GM12878 (cell line): ENCODE data around the gene TNFAIP8L3. TPM values are rescaled to one million over a fixed set of nuclear protein-coding genes. Genes with fewer than 3 reads are reported as not detected.

ENCODE experiments used
- ATAC-seq: fragments of 200-7000 bp; cut with Tn5 transposase; 3 replicates; pipeline ENCODE4 v1.9.1; 2020; ENCODE audit warnings: mild to moderate bottlenecking, moderate library complexity
- BruUV-seq: library from RNA; stranded (reverse); fragments of 400-500 nt; replicated peaks from 2 replicates; lab custom pipeline; 2021; lab: Mats Ljungman, UMichigan
- CTCF ChIA-PET: fragments of 300-600 bp; sonication (Branson Sonifier 250); formaldehyde crosslinking; extraction: SDS; loops from one replicate; lab custom pipeline; 2021; ENCODE audit warnings: inconsistent platforms; lab: Yijun Ruan, JAX
- POLR2A ChIA-PET: fragments of 350-600 bp; formaldehyde crosslinking; extraction: SDS; loops from one replicate; lab custom pipeline; 2021; ENCODE audit warnings: inconsistent platforms; lab: Charles Lee
- RAD21 ChIA-PET: fragments of 300-600 bp; sonication (Branson Sonifier 250); formaldehyde crosslinking; loops from one replicate; lab custom pipeline; 2023; ENCODE audit warnings: antibody characterized with exemption; ENCODE audit not compliant: unreplicated experiment; lab: Charles Lee
- SMC1A ChIA-PET: fragments of 300-600 bp; sonication (Branson Sonifier 250); formaldehyde crosslinking; loops from one replicate; lab custom pipeline; 2023; ENCODE audit not compliant: unreplicated experiment, uncharacterized antibody; lab: Charles Lee
- DNase-seq: peaks from one replicate; pipeline ENCODE4 v3.0.0-alpha.2; 2011; ENCODE audit warnings: low read depth, low spot score
- FAIRE-seq: peaks from 3 replicates; lab custom pipeline; 2011; peaks lifted over from hg19 to GRCh38; lab: Jason Lieb, UNC
- H2AFZ ChIP-seq: 2 replicates; pipeline ENCODE4 v1.6.0; 2011; ENCODE audit warnings: low read depth, low read length, control low read depth; ENCODE audit not compliant: control insufficient read depth
- H3K27ac ChIP-seq: 2 replicates; pipeline ENCODE4 v1.5.1; 2011; ENCODE audit warnings: control low read depth; ENCODE audit not compliant: control insufficient read depth, insufficient read depth
- H3K27me3 ChIP-seq, 2 experiments: replicated peaks in 1 of 2; 2 replicates each; pipeline versions ENCODE4 v1.6.0 to v1.6.1; 2011; ENCODE audit warnings: low read length in 1 of 2; ENCODE audit not compliant: control insufficient read depth in 2 of 2, insufficient read depth in 2 of 2
- H3K36me3 ChIP-seq, 2 experiments: 2 replicates each; pipeline ENCODE4 v1.5.1; 2011; ENCODE audit warnings: low read length in 1 of 2; ENCODE audit not compliant: control insufficient read depth in 2 of 2, insufficient read depth in 2 of 2
- H3K4me1 ChIP-seq: 2 replicates; pipeline ENCODE4 v1.6.1; 2011; ENCODE audit warnings: mild to moderate bottlenecking, low read length, moderate library complexity, mixed read lengths; ENCODE audit not compliant: control insufficient read depth, insufficient read depth
- H3K4me2 ChIP-seq: 2 replicates; pipeline ENCODE4 v1.6.0; 2011; ENCODE audit warnings: control low read depth; ENCODE audit not compliant: control insufficient read depth, insufficient read depth
- H3K4me3 ChIP-seq: fragments of 200-600 bp; sonication (generic); 2 replicates; pipeline ENCODE4 v1.5.1; 2016
- H3K79me2 ChIP-seq: 2 replicates; pipeline ENCODE4 v1.6.0; 2011; ENCODE audit warnings: low read length; ENCODE audit not compliant: control insufficient read depth, insufficient read depth
- H3K9ac ChIP-seq: 2 replicates; pipeline ENCODE4 v1.8.0; 2011; ENCODE audit warnings: low read length, control low read depth, mixed read lengths; ENCODE audit not compliant: control insufficient read depth, insufficient read depth
- H3K9me3 ChIP-seq: replicated peaks from 3 replicates; pipeline ENCODE4 v1.5.1; 2011; ENCODE audit warnings: mild to moderate bottlenecking, low read length; ENCODE audit not compliant: control insufficient read depth, insufficient read depth
- H4K20me1 ChIP-seq: 2 replicates; pipeline ENCODE4 v1.6.0; 2011; ENCODE audit not compliant: control insufficient read depth, insufficient read depth
- CHD4 ChIP-seq: fragments of 200-600 bp; sonication (generic); IDR thresholded peaks from 2 replicates; pipeline ENCODE4 v1.6.1; 2016; ENCODE audit warnings: mild to moderate bottlenecking
- FOS ChIP-seq: IDR thresholded peaks from 3 replicates; pipeline ENCODE4 v1.6.1; 2011; ENCODE audit warnings: borderline replicate concordance; ENCODE audit not compliant: insufficient read length; ENCODE audit errors: extremely low read depth
- NFIC ChIP-seq: IDR thresholded peaks from 2 replicates; pipeline ENCODE4 v1.6.1; 2012; ENCODE audit warnings: low read depth, mild to moderate bottlenecking, inconsistent platforms, low read length, moderate library complexity
- NKRF ChIP-seq: fragments of 450-650 bp; conservative IDR thresholded peaks from 2 replicates; pipeline ENCODE4 v1.6.1; 2017; ENCODE audit warnings: mild to moderate bottlenecking, moderate library complexity
- POU2F2 ChIP-seq: IDR thresholded peaks from 3 replicates; pipeline ENCODE4 v1.6.1; 2011; ENCODE audit warnings: low read depth, mild to moderate bottlenecking, low read length, borderline replicate concordance
- RAD21 ChIP-seq: IDR thresholded peaks from 2 replicates; pipeline ENCODE4 v1.6.1; 2011; ENCODE audit warnings: mild to moderate bottlenecking, low read depth, low read length, moderate library complexity; ENCODE audit not compliant: insufficient read depth
- SREBF2 ChIP-seq: IDR thresholded peaks from 2 replicates; pipeline ENCODE4 v1.6.1; 2012; ENCODE audit warnings: mild to moderate bottlenecking, low read length
- WGBS: methylation state at CpG from one replicate; pipeline ENCODE4 v1.1.6; 2016; ENCODE audit warnings: low lambda C conversion rate; ENCODE audit not compliant: insufficient replicate concordance, insufficient coverage; ENCODE audit errors: missing lambda C conversion rate; 5-methylcytosine and 5-hydroxymethylcytosine counted together
- in situ Hi-C: fragments of 300-500 bp; cut with MboI; formaldehyde crosslinking; loops from 9 replicates; pipeline ENCODE4 v1.14.3; 2018; ENCODE audit warnings: mixed read lengths
- intact Hi-C: fragments of 100-400 bp; cut with micrococcal nuclease; formaldehyde crosslinking; loops from one replicate; pipeline ENCODE4 v1.14.2; 2022; ENCODE audit not compliant: unreplicated experiment
- polyA plus RNA-seq, 11 experiments: library from polyadenylated mRNA; depleted of rRNA in 4 of 11; unstranded in 6 of 11; stranded (reverse) in 5 of 11; fragments of >200 nt; fragmentation: Nextera tagmentation in 4 of 11; fragmentation: Illumina TruSeq in 1 of 11; extraction: Ambion mirVana in 4 of 11; extraction: Trizol in 1 of 11; gene quantifications; 1 replicate in 1 of 11; 2 replicates in 10 of 11; pipeline versions ENCODE4 v1.2.1 to v1.2.3, GENCODE V29; 2011 to 2016; ENCODE audit warnings: inconsistent platforms in 2 of 11, missing spikeins in 2 of 11, low read depth in 1 of 11
- total RNA-seq, 4 experiments: library from RNA; depleted of rRNA in 3 of 4; stranded (reverse); fragments of >200 nt in 3 of 4; fragmentation: Illumina TruSeq in 1 of 4; extraction: Trizol in 1 of 4; gene quantifications; 2 replicates each; pipeline versions ENCODE4 v1.2.1 to v1.2.3, GENCODE V29; 2013 to 2021

The TNFAIP8L3 gene
- total and polyA plus RNA-seq, 10 of the 15 experiments (the other 5 are each of a cell fraction or from before 2014, with no cell fraction given): 0.22 TPM; not detected in 9

- RAD21 ChIA-PET: no interaction called here
- H2AFZ ChIP-seq: no peak overlapping the region
- no peak for TF ChIP-seq FOS
- FAIRE-seq (no peak), ATAC-seq (no peak), DNase-seq (no peak)
- H3K27ac ChIP-seq: no peak overlapping the region
- POLR2A ChIA-PET: no interaction called here
- BruUV-seq: no TSS peak
- H3K4me3 ChIP-seq: no peak overlapping the region
- CTCF ChIA-PET: no interaction called here
- WGBS: 75% methylated on average over 6 of the region's 6 CpGs
- no peaks in the 10 kb centered on the region for H3K4me1 ChIP-seq
- H3K36me3 ChIP-seq: no peaks in the 10 kb centered on the region
- SMC1A ChIA-PET: no interaction called here
- no peaks in the 10 kb centered on the region for H3K27me3 ChIP-seq
- no peaks in the 10 kb centered on the region for H4K20me1 ChIP-seq
- no peak overlapping the region for H3K4me2 ChIP-seq
- intact Hi-C loops (no loop called here), in situ Hi-C loops (no loop called here)
- no peak overlapping the region for H3K9ac ChIP-seq
- H3K79me2 ChIP-seq: no peaks in the 10 kb centered on the region
- no peaks in the 10 kb centered on the region; the same call in 2 of the 3 replicates for H3K9me3 ChIP-seq
Observed at GRCh38 chr15:51030649-51031316, 63.9 kb downstream of the TNFAIP8L3 start.

- ChIA-PET POLR2A (no interaction called here), CTCF (interaction anchor here (0.7 kb wide), 1 partner anchor 36 kb away, joined by 7 read pairs; no protein-coding TSS in a partner anchor), SMC1A (no interaction called here), RAD21 (no interaction called here)
- in situ Hi-C loops (no loop called here), intact Hi-C loops (no loop called here)
- H3K9ac ChIP-seq: no peak overlapping the region
- H3K9me3 ChIP-seq: no peaks in the 10 kb centered on the region
- H2AFZ ChIP-seq: no peak overlapping the region
- no peak for TF ChIP-seq RAD21
- TF ChIP-seq POU2F2: no peak
- no peak for TF ChIP-seq NKRF
- no peak for TF ChIP-seq SREBF2
- TF ChIP-seq NFIC: no peak
- TF ChIP-seq CHD4: no peak
- H4K20me1 ChIP-seq: no peaks in the 10 kb centered on the region
- no peak for ATAC-seq
- WGBS: 81% methylated on average over 3 of the region's 3 CpGs
- no peaks in the 10 kb centered on the region for H3K4me1 ChIP-seq
- no peak overlapping the region for H3K27ac ChIP-seq
- no TSS peak for BruUV-seq
- no peaks in the 10 kb centered on the region for H3K36me3 ChIP-seq
- H3K4me2 ChIP-seq: no peak overlapping the region
- H3K4me3 ChIP-seq: no peak overlapping the region
- FAIRE-seq: no peak
- no peak for DNase-seq
- no peaks in the 10 kb centered on the region for H3K27me3 ChIP-seq
- H3K79me2 ChIP-seq: no peaks in the 10 kb centered on the region
Observed at GRCh38 chr15:51025454-51025846, 69.3 kb downstream of the TNFAIP8L3 start.
